ENCODE data around the gene LHFPL6.

DNA sequence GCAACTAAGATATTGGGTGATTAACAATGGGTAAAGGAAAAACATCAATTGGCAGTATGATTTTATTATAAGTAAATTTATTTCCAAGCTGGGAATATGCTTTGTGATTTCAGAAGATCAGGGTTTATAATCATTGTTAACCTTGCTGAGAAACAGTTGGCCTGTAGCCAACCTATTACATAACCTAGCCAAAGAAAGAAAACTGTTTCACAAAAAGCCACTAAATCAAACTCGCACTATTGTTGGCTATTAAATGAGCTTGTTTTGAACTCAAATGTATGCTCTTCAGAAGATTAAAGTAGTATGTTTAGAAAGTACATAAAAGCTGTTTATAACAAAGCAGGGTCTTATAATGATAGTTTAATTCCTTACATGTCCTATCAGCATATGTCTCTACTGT lies 151.7 kb downstream of the LHFPL6 start:
- TF ChIP-seq POLR2AphosphoS5 (IDR thresholded peaks at IDR 0.05; ENCODE audit: low read depth, low read length) = no peak
- no peak for TF ChIP-seq TAF1 (IDR thresholded peaks at IDR 0.05; ENCODE audit: borderline replicate concordance, insufficient read depth, low read length)
- TF ChIP-seq, protein P1, sequence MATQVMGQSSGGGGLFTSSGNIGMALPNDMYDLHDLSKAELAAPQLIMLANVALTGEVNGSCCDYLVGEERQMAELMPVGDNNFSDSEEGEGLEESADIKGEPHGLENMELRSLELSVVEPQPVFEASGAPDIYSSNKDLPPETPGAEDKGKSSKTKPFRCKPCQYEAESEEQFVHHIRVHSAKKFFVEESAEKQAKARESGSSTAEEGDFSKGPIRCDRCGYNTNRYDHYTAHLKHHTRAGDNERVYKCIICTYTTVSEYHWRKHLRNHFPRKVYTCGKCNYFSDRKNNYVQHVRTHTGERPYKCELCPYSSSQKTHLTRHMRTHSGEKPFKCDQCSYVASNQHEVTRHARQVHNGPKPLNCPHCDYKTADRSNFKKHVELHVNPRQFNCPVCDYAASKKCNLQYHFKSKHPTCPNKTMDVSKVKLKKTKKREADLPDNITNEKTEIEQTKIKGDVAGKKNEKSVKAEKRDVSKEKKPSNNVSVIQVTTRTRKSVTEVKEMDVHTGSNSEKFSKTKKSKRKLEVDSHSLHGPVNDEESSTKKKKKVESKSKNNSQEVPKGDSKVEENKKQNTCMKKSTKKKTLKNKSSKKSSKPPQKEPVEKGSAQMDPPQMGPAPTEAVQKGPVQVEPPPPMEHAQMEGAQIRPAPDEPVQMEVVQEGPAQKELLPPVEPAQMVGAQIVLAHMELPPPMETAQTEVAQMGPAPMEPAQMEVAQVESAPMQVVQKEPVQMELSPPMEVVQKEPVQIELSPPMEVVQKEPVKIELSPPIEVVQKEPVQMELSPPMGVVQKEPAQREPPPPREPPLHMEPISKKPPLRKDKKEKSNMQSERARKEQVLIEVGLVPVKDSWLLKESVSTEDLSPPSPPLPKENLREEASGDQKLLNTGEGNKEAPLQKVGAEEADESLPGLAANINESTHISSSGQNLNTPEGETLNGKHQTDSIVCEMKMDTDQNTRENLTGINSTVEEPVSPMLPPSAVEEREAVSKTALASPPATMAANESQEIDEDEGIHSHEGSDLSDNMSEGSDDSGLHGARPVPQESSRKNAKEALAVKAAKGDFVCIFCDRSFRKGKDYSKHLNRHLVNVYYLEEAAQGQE (IDR thresholded peaks at IDR 0.05; ENCODE audit: insufficient read depth in 1 of 2, low read depth in 2 of 2, low read length in 2 of 2) = no peak
- no peak for TF ChIP-seq SIN3A (IDR thresholded peaks at IDR 0.05; ENCODE audit: borderline replicate concordance, insufficient read depth, low read length)
